BLaER1 treated with 17β-estradiol and CSF1 and Interleukin-3, amounts not matched to agents 10 nM and 100 nM (cell line): ENCODE measurements around the gene CCR5.
"Not testable (repeated sequence)": the region's sequence is repeated elsewhere in the genome, so short reads cannot be mapped to it uniquely, and the experiment has no call there.

Source experiments
- H3K27ac ChIP-seq, 11 experiments: shearing (Covaris generic); formaldehyde crosslinking; 2 replicates each; pipeline ENCODE4 v1.8.1; 2022
- H3K27me3 ChIP-seq, 11 experiments: shearing (Covaris generic); formaldehyde crosslinking; 2 replicates each; pipeline ENCODE4 v1.8.1; 2022
- H3K36me3 ChIP-seq, 11 experiments: shearing (Covaris generic); formaldehyde crosslinking; 2 replicates each; pipeline ENCODE4 v1.8.1; 2022
- H3K4me1 ChIP-seq, 10 experiments: shearing (Covaris generic); formaldehyde crosslinking; 2 replicates each; pipeline ENCODE4 v1.8.1; 2022
- H3K4me2 ChIP-seq, 11 experiments: shearing (Covaris generic); formaldehyde crosslinking; 2 replicates each; pipeline ENCODE4 v1.8.1; 2022
- H3K4me3 ChIP-seq, 10 experiments: shearing (Covaris generic); formaldehyde crosslinking; 2 replicates each; pipeline ENCODE4 v1.8.1; 2022
- H3K9ac ChIP-seq, 11 experiments: shearing (Covaris generic); formaldehyde crosslinking; 2 replicates each; pipeline ENCODE4 v1.8.1; 2022
- H3K9me3 ChIP-seq, 11 experiments: shearing (Covaris generic); formaldehyde crosslinking; replicated peaks in 1 of 11; 2 replicates each; pipeline ENCODE4 v1.8.1; 2022
- H4K20me1 ChIP-seq, 11 experiments: shearing (Covaris generic); formaldehyde crosslinking; 2 replicates each; pipeline ENCODE4 v1.8.1; 2022
- Cebpa-rat ChIP-seq, 11 experiments: shearing (Covaris generic); IDR thresholded peaks; 2 replicates each; pipeline ENCODE4 v1.8.1; 2022

CCR5 gene

DNA sequence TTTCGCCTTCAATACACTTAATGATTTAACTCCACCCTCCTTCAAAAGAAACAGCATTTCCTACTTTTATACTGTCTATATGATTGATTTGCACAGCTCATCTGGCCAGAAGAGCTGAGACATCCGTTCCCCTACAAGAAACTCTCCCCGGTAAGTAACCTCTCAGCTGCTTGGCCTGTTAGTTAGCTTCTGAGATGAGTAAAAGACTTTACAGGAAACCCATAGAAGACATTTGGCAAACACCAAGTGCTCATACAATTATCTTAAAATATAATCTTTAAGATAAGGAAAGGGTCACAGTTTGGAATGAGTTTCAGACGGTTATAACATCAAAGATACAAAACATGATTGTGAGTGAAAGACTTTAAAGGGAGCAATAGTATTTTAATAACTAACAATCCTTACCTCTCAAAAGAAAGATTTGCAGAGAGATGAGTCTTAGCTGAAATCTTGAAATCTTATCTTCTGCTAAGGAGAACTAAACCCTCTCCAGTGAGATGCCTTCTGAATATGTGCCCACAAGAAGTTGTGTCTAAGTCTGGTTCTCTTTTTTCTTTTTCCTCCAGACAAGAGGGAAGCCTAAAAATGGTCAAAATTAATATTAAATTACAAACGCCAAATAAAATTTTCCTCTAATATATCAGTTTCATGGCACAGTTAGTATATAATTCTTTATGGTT lies at the start of gene CCR5:
Gene CCR5 (plus strand): TSS at position 108 of the 680 bp plus-strand sequence. CDS start 1,957 bp downstream, outside the sequence.
- Histone ChIP-seq H4K20me1 (peaks cover 0 to 33% (median 0%) of the 10 kb centered on the region in 11 experiments; a peak in 4 of 22 replicates), H3K27me3 (no peaks in the 10 kb centered on the region)
- TF ChIP-seq Cebpa-rat (IDR thresholded peaks at IDR 0.05) = no peak

DNA sequence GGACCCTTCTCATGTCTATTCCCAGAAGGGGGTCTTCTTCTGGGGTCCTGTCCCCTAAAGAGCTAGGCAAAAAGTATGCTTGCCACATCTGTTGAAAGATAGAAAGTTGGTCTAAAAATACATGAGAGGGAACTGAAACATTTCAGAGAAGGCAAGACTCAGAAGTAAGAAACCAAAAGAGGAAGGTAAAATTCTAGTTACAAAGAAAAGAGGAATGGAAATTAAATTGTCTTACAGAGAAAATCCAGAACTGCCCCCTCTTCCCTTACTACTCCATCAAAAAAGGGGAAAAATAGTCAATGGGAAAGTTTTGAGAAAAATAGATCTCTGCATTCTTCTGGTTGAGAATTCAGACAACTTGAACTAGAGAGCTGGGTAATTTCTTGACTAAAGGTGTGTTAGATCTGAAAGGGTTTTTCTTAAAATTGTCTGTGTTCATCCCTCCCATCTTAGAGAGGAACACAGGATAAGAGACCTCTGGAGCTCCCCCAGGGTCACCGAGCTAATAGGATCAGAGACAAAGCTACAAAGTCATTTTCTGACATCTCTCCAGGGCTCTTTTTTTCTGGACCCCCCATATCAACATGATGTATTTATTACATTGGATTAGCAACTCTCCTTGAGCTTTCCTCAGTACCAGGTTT lies 49.2 kb upstream of the CCR5 start:
- Histone ChIP-seq H3K4me1 (peaks cover 20 to 96% (median 48%) of the 10 kb centered on the region in 10 experiments), H3K36me3 (no peaks in the 10 kb centered on the region), H3K27ac (peak overlapping the region; percentile 41 to 97 (median 87)), H3K4me2 (peak overlapping the region; percentile 59 to 92 (median 83)), H3K27me3 (no peaks in the 10 kb centered on the region), H4K20me1 (no peaks in the 10 kb centered on the region), H3K9ac (peak overlapping the region in 10 of 11 experiments; percentile 39 to 82 (median 68); a peak in 18 of 22 replicates), H3K9me3 (peaks cover 0 to 62% (median 14%) of the 10 kb centered on the region in 11 experiments; a peak in 17 of 22 replicates), H3K4me3 (peak overlapping the region in 3 of 10 experiments; percentile 1 to 16 (median 13); a peak in 1 of 20 replicates)
- peak in 2 of 11 experiments; percentile 20 to 41; a peak in 1 of 22 replicates for TF ChIP-seq Cebpa-rat (IDR thresholded peaks at IDR 0.05)

More for the DNA sequence above, at the start of gene CCR5:
- Histone ChIP-seq H3K4me2 (peak within 1 kb of the TSS in 6 of 11 experiments; percentile 14 to 96 (median 77); a peak in 12 of 22 replicates), H3K4me3 (peak within 1 kb of the TSS in 5 of 10 experiments; percentile 36 to 72 (median 64); a peak in 9 of 20 replicates), H3K4me1 (peaks cover 7 to 96% (median 41%) of the 10 kb centered on the region in 10 experiments), H3K9ac (peak within 1 kb of the TSS in 6 of 11 experiments; percentile 28 to 94 (median 79); a peak in 12 of 22 replicates), H3K27ac (peak within 1 kb of the TSS in 6 of 11 experiments; percentile 22 to 89 (median 79); a peak in 12 of 22 replicates), H3K9me3 (peaks cover 0 to 7% (median 0%) of the 10 kb centered on the region in 11 experiments; a peak in 2 of 22 replicates), H3K36me3 (peaks cover 0 to 56% (median 0%) of the 10 kb centered on the region in 11 experiments; a peak in 6 of 22 replicates)

DNA sequence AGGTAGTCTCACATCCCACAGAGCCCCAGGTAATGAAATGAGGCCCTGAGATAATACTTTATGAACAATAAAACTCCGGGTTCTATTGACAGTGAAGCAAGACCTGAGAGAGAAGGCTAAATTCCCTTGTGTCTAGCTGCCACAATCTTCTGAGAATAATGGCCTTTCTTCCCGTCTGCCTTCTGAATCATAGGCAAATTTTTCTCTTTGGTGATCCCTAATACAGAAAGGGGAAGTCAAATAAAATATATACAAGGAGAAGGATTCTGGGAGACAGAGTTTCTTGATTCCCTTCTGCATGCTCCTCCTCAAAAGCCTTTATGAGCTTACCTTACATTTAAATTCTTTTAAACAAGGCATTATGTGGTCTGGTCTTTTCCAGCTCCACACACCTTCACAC lies 46.7 kb upstream of the CCR5 start:
- peaks cover 20 to 71% (median 47%) of the 10 kb centered on the region in 10 experiments for H3K4me1 ChIP-seq
- peaks cover 11 to 62% (median 21%) of the 10 kb centered on the region in 11 experiments; a peak in 18 of 22 replicates for H3K9me3 ChIP-seq
- no peaks in the 10 kb centered on the region for H3K27me3 ChIP-seq
- no peaks in the 10 kb centered on the region for H4K20me1 ChIP-seq
- peak overlapping the region in 4 of 11 experiments; percentile 31 to 81 (median 66); a peak in 7 of 22 replicates for H3K9ac ChIP-seq
- TF ChIP-seq Cebpa-rat (IDR thresholded peaks at IDR 0.05) = no peak
- no peaks in the 10 kb centered on the region for H3K36me3 ChIP-seq
- peak overlapping the region in 8 of 11 experiments; percentile 18 to 97 (median 91); a peak in 13 of 22 replicates for H3K27ac ChIP-seq
- H3K4me2 ChIP-seq = peak overlapping the region in 7 of 11 experiments; percentile 26 to 92 (median 87); a peak in 13 of 22 replicates
- no peak overlapping the region for H3K4me3 ChIP-seq

DNA sequence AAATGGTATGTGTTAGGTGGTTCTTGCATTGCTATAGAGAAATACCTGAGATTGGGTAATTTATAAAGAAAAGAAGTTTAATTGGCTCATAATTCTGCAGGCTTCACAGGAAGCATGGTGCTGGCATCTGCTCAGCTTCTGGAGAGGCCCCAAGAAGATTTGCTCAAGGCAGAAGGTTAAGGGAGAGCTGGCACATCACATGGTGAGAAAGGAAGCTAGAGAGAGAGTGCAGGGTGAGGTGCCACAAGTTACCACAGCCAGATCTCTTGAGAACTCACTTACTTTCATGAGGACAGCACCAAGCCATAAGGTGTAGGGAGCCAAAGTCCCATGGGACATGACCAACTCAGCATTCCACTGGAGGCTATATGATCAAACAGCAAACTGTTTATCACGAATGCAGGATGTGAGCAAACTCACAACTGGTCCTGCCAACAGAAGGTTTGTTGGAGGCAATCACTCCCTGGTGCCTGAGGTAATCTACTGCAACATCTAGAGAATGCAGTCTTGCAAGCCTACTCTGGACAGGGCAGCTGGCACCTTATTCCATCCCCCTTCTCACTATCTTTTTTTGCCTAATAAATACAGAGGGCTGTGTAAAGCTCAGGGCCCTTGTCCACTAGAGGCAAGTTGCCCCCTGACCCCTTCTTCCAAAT lies 45.0 kb upstream of the CCR5 start:
- Histone ChIP-seq H3K36me3 (no peaks in the 10 kb centered on the region), H4K20me1 (no peaks in the 10 kb centered on the region), H3K9ac (no peak overlapping the region), H3K4me2 (peak overlapping the region in 5 of 11 experiments; percentile 7 to 90 (median 87); a peak in 8 of 22 replicates), H3K4me3 (no peak overlapping the region), H3K9me3 (peaks cover 10 to 55% (median 20%) of the 10 kb centered on the region in 11 experiments; a peak in 18 of 22 replicates), H3K27me3 (no peaks in the 10 kb centered on the region), H3K4me1 (peaks cover 17 to 54% (median 40%) of the 10 kb centered on the region in 10 experiments), H3K27ac (peak overlapping the region in 1 of 11 experiments; percentile 96; a peak in 3 of 22 replicates)
- no peak for TF ChIP-seq Cebpa-rat (IDR thresholded peaks at IDR 0.05)

DNA sequence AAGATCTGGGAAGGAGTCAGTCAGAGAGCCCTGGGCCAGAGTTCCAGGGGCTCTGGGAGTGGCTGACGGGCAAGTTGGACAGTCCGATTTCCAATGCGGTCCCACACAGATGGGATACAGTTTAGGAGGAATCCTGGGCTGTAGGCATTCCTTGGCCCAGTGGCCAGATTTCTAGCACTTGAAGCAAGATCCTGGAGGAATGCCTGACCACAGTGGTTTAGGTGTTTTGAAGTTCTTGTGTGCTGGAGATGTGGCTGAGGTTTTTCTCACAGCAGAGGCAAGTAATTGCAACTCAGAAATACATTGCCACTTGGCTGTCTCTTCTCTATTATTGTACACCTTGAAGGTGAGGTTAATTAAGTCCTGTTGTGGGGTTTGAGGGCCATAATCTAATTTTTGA lies 40.1 kb upstream of the CCR5 start:
- not testable (repeated sequence) for H3K4me2 ChIP-seq, H3K36me3 ChIP-seq, H4K20me1 ChIP-seq, H3K9ac ChIP-seq, H3K27me3 ChIP-seq, H3K27ac ChIP-seq, H3K4me3 ChIP-seq
- Histone ChIP-seq H3K9me3 (peaks cover 15 to 65% (median 20%) of the 10 kb centered on the region in 11 experiments; a peak in 18 of 22 replicates), H3K4me1 (peaks cover 0 to 25% (median 3%) of the 10 kb centered on the region in 10 experiments; a peak in 9 of 20 replicates)

DNA sequence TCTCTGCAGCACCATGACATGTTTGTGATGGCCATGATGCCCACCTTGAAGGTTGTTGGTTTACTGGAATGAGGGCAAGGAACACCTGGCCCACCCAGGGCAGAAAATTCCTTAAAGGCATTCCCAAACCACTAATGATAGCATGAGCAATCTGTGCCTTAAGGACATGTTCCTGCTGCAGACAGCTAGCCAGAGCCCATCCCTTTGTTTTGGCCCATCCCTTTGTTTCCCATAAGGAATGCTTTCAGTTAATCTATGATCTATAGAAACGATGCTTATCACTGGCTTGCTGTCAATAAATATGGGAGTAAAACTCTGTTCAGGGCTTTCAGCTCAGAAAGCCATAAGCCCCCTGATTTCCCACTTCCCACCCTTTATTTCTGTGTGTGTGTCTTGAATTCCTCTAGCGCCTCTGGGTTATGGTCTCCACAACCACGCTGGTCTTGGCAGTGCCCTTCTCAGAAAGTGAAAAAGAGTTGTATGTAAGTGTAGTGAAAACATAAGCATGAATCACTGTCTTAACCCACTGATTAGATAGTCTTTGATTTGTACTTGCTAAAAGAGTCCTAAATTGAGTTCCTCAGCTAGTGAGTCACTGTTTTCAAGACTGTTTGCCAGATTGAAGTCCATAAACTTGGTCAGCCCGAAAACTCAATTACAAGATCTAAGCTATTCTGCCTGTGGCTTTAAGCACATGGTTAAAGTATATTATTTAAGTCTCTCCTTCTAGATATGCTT lies 35.8 kb upstream of the CCR5 start:
- Histone ChIP-seq H3K36me3 (peaks cover 0 to 13% (median 8%) of the 10 kb centered on the region in 11 experiments; a peak in 6 of 22 replicates), H3K27ac (peak overlapping the region in 1 of 11 experiments; percentile 18; a peak in 1 of 22 replicates), H3K4me3 (no peak overlapping the region), H4K20me1 (no peaks in the 10 kb centered on the region), H3K4me1 (peaks cover 0 to 27% (median 0%) of the 10 kb centered on the region in 10 experiments; a peak in 4 of 20 replicates), H3K9ac (no peak overlapping the region), H3K27me3 (no peaks in the 10 kb centered on the region), H3K9me3 (peaks cover 28 to 68% (median 37%) of the 10 kb centered on the region in 11 experiments), H3K4me2 (peak overlapping the region in 3 of 11 experiments; percentile 8 to 41 (median 20); a peak in 2 of 22 replicates)
- no peak for TF ChIP-seq Cebpa-rat (IDR thresholded peaks at IDR 0.05)

DNA sequence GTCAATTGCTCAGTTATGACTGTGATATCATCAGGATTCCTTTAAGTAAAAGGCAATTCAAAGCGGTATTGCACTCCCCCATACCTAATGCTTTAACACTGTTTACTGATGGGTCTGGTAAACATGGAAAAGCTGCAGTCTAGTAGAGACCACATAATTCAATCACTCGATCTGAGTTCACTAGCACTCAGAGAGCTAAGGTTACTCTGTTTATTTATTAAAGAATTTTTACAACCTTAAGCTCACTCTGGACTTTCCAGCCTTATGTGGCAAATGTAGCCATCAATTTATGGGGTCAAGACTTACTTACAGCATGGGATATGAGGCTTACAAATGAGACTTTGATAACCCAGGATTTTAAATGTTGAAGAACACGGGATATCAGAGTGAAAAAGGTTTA lies 35.2 kb upstream of the CCR5 start:
- Histone ChIP-seq H3K4me2 (peak overlapping the region in 2 of 11 experiments; percentile 20 to 41; a peak in 1 of 22 replicates), H3K27ac (0 out of 22 replicates have a peak overlapping the region, but pooled peaks of 1 of the 11 experiments have one; percentile 18), H3K36me3 (peaks cover 0 to 14% (median 8%) of the 10 kb centered on the region in 11 experiments; a peak in 6 of 22 replicates), H3K9ac (no peak overlapping the region), H3K4me3 (no peak overlapping the region), H3K9me3 (peaks cover 33 to 71% (median 42%) of the 10 kb centered on the region in 11 experiments), H3K4me1 (peaks cover 0 to 27% (median 0%) of the 10 kb centered on the region in 10 experiments; a peak in 4 of 20 replicates), H3K27me3 (no peaks in the 10 kb centered on the region), H4K20me1 (no peaks in the 10 kb centered on the region)
- TF ChIP-seq Cebpa-rat (IDR thresholded peaks at IDR 0.05) = no peak
